Lung (tissue), 13 donors: ENCODE results near the gene TBC1D9B. TPM values are rescaled to one million over a fixed set of nuclear protein-coding genes. Genes with fewer than 3 reads are reported as not detected.

Experiments used
- ATAC-seq: fragments of 200-7000 bp; cut with Tn5 transposase; one replicate; pipeline ENCODE4 v1.9.1; 2020; ENCODE audit warnings: moderate number of reproducible peaks; ENCODE audit not compliant: insufficient read depth, low FRiP score
- DNase-seq, 3 donors: peaks; one replicate each; pipeline ENCODE4 v3.0.0-alpha.2; 2013 to 2017
- H3K27ac ChIP-seq, 2 donors: one replicate each; pipeline ENCODE4 v1.5.1; 2013; ENCODE audit warnings: mild to moderate bottlenecking in 2 of 2, moderate library complexity in 2 of 2, control low read depth in 1 of 2, inconsistent platforms in 1 of 2, low read depth in 1 of 2, low read length in 1 of 2
- H3K27me3 ChIP-seq, 3 donors: one replicate each; pipeline ENCODE4 v1.5.1; 2013; ENCODE audit warnings: low read length in 2 of 3; ENCODE audit not compliant: control insufficient read depth in 3 of 3, insufficient read depth in 3 of 3
- H3K36me3 ChIP-seq, 4 donors: one replicate each; pipeline ENCODE4 v1.5.1; 2013; ENCODE audit warnings: low read length in 4 of 4, mild to moderate bottlenecking in 1 of 4, moderate library complexity in 1 of 4; ENCODE audit not compliant: control insufficient read depth in 4 of 4, insufficient read depth in 4 of 4
- H3K4me1 ChIP-seq, 5 donors: one replicate each; pipeline ENCODE4 v1.5.1; 2013; ENCODE audit warnings: low read length in 5 of 5, mild to moderate bottlenecking in 2 of 5, moderate library complexity in 1 of 5; ENCODE audit not compliant: control insufficient read depth in 5 of 5, insufficient read depth in 5 of 5
- H3K4me3 ChIP-seq: one replicate; pipeline ENCODE4 v1.5.1; 2013; ENCODE audit warnings: mild to moderate bottlenecking, control low read depth, moderate library complexity
- H3K9ac ChIP-seq, 2 donors: one replicate each; pipeline ENCODE4 v1.5.1; 2013; ENCODE audit warnings: low read length in 2 of 2, control low read depth in 1 of 2; ENCODE audit not compliant: insufficient read depth in 1 of 2
- H3K9me3 ChIP-seq, 4 donors: one replicate each; pipeline ENCODE4 v1.5.1; 2013; ENCODE audit warnings: low read length in 3 of 4, mild to moderate bottlenecking in 1 of 4, moderate library complexity in 1 of 4; ENCODE audit not compliant: control insufficient read depth in 4 of 4, insufficient read depth in 3 of 4
- CTCF ChIP-seq: IDR thresholded peaks from 2 replicates; pipeline ENCODE4 v1.5.1; 2012; ENCODE audit warnings: mild to moderate bottlenecking; ENCODE audit errors: control extremely low read depth, extremely low read depth
- WGBS, 2 donors: extraction: QIAGEN DNeasy Blood & Tissue Kit; methylation state at CpG; one replicate each; pipeline ENCODE4 v1.1.7; 2013; 5-methylcytosine and 5-hydroxymethylcytosine counted together
- polyA plus RNA-seq, 2 donors: library from polyadenylated mRNA; stranded (reverse); fragments of 200-250 nt; gene quantifications; one replicate each; pipeline ENCODE4 v1.2.1, GENCODE V29; 2013
- small RNA-seq: library from RNA; depleted of rRNA; stranded (forward); fragments of <200 nt; gene quantifications from one replicate; pipeline ENCODE3, GENCODE V24; 2014; ENCODE audit warnings: low replicate concordance
- total RNA-seq, 2 donors: library from RNA; depleted of rRNA in 1 of 2; stranded (reverse); fragments of >200 nt in 1 of 2; gene quantifications; one replicate each; pipeline ENCODE4 v1.2.1, GENCODE V29; 2014 to 2021
- donor health status: control.
- donor health status: control.
- donor health status: Bipolar disorder and iron deficiency.
- donor health status: healthy.
- donor health status: DM: yes; HTN: yes; CAD: no.

Gene TBC1D9B
- total and polyA plus RNA-seq, 4 donors = 55.9 to 129 (median 66.6) TPM

GRCh38 chr5:179814090-179814489 lies 93.6 kb downstream of the TBC1D9B start:
- no peaks in the 10 kb centered on the region for H3K9me3 ChIP-seq
- H3K27me3 ChIP-seq = no peaks in the 10 kb centered on the region
- peaks cover 0 to 17% (median 0%) of the 10 kb centered on the region in 5 donors for H3K4me1 ChIP-seq
- ATAC-seq (no peak), DNase-seq (no peak)
- no peak overlapping the region for H3K4me3 ChIP-seq
- no peak for TF ChIP-seq CTCF
- H3K27ac ChIP-seq = no peak overlapping the region
- H3K9ac ChIP-seq = no peak overlapping the region
- peaks cover 0 to 13% (median 3%) of the 10 kb centered on the region in 4 donors for H3K36me3 ChIP-seq
- WGBS, 2 donors = 86 to 91% methylated on average over 3 of the region's 3 CpGs

- no peak for ATAC-seq
- Histone ChIP-seq H3K9me3 (no peaks in the 10 kb centered on the region), H3K36me3 (peaks cover 0 to 13% (median 3%) of the 10 kb centered on the region in 4 donors), H3K4me3 (no peak overlapping the region), H3K9ac (no peak overlapping the region), H3K4me1 (peaks cover 0 to 10% (median 0%) of the 10 kb centered on the region in 5 donors), H3K27me3 (no peaks in the 10 kb centered on the region), H3K27ac (no peak overlapping the region)
- 92 to 94% methylated on average over 5 of the region's 5 CpGs for WGBS, 2 donors
- no peak for DNase-seq
- TF ChIP-seq CTCF = no peak
Measured at GRCh38 chr5:179812997-179813607, 94.6 kb downstream of the TBC1D9B start.

- no peak for ATAC-seq
- Histone ChIP-seq H3K27me3 (no peaks in the 10 kb centered on the region), H3K9me3 (no peaks in the 10 kb centered on the region), H3K9ac (no peak overlapping the region), H3K4me3 (no peak overlapping the region), H3K27ac (no peak overlapping the region), H3K36me3 (peaks cover 0 to 13% (median 3%) of the 10 kb centered on the region in 4 donors), H3K4me1 (peaks cover 0 to 7% (median 0%) of the 10 kb centered on the region in 5 donors)
- DNase-seq = no peak
- WGBS, 2 donors = 96% methylated on average over 27 of the region's 27 CpGs
- no peak for TF ChIP-seq CTCF
Measured at GRCh38 chr5:179812135-179812825, 95.4 kb downstream of the TBC1D9B start.

Small RNAs within 50 kb of the gene (small RNA-seq; reads per million reads assigned to genes)
- gene RF00019 = not detected

Other genes with a start within 250 kb of the TBC1D9B start
- gene CBY3, start 226.9 kb downstream of the TBC1D9B start, total RNA-seq = not detected
- gene CBY3, start 226.9 kb downstream of the TBC1D9B start, polyA plus RNA-seq = under 1 TPM; 0.10 to 0.22 TPM
- gene CANX, start 208.9 kb downstream of the TBC1D9B start, total RNA-seq = 100 to 1,000 TPM; 340 to 924 TPM
- 100 to 1,000 TPM; 132 to 248 TPM for gene CANX, start 208.9 kb downstream of the TBC1D9B start, polyA plus RNA-seq
- gene MAML1, start 175.1 kb downstream of the TBC1D9B start, total RNA-seq = 10 to 100 TPM; 26.0 to 34.5 TPM
- gene MAML1, start 175.1 kb downstream of the TBC1D9B start, polyA plus RNA-seq = 10 to 100 TPM in 1 of 2 donors, 1 to 10 TPM in 1; 6.7 to 15.0 TPM
- 10 to 100 TPM in 1 of 2 donors, 1 to 10 TPM in 1; 4.0 to 25.3 TPM for gene LTC4S, start 113.9 kb downstream of the TBC1D9B start, total RNA-seq
- 10 to 100 TPM in 1 of 2 donors, 1 to 10 TPM in 1; 4.3 to 12.3 TPM for gene LTC4S, start 113.9 kb downstream of the TBC1D9B start, polyA plus RNA-seq
- 100 to 1,000 TPM in 1 of 2 donors, 10 to 100 TPM in 1; 73.2 to 154 TPM for gene MGAT4B, start 101.0 kb downstream of the TBC1D9B start, total RNA-seq
- gene MGAT4B, start 101.0 kb downstream of the TBC1D9B start, polyA plus RNA-seq = 10 to 100 TPM; 65.0 to 91.7 TPM
- gene SQSTM1, start 87.0 kb downstream of the TBC1D9B start, total RNA-seq = 100 to 1,000 TPM; 350 to 568 TPM
- gene SQSTM1, start 87.0 kb downstream of the TBC1D9B start, polyA plus RNA-seq = 100 to 1,000 TPM; 298 to 394 TPM
- 10 to 100 TPM; 29.5 to 51.0 TPM for gene MRNIP, start 49.1 kb downstream of the TBC1D9B start, total RNA-seq
- 10 to 100 TPM; 15.4 to 41.2 TPM for gene MRNIP, start 49.1 kb downstream of the TBC1D9B start, polyA plus RNA-seq
- 10 to 100 TPM; 84.5 to 97.2 TPM for gene RNF130, start 163.9 kb upstream of the TBC1D9B start, total RNA-seq
- gene RNF130, start 163.9 kb upstream of the TBC1D9B start, polyA plus RNA-seq = 100 to 1,000 TPM in 1 of 2 donors, 10 to 100 TPM in 1; 75.9 to 123 TPM